ENCODE results near the gene IKZF2.

DNA sequence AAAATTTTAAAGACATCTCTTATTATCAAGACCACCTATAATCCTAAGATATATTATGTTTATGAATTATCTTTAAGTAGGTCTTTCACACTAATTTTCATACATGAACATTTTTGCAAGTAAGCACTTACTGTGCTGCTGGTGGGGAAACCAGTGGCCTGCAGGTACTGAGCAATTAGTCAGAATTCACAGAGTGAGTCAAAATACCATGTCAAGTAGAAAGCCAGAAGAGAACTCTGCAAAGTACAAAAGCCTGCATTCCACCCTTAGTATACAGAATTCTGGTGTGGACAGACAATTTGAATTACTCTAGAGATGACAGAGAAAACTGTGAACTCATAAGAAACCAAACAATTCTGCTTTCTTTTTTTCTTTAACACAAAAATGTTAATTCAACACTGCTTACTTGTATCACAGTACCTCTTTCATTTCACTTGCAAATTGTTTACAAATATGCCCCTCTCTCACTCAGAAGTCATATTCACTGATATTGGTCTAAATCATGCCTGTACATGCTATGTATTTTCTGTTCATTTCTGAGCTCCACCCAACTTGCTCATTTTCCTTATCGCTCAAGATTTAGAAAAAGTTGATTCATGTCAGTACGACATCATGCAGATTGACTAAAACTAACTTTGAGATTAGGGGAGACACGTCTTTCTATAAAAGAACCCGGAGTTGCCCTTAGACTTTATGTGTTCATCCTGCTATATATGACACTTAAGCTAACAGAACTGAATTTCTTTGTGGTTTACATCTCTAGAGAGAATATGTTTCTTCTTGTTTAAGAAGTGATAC, 182.9 kb downstream of the IKZF2 start:
- TF ChIP-seq, protein P1, sequence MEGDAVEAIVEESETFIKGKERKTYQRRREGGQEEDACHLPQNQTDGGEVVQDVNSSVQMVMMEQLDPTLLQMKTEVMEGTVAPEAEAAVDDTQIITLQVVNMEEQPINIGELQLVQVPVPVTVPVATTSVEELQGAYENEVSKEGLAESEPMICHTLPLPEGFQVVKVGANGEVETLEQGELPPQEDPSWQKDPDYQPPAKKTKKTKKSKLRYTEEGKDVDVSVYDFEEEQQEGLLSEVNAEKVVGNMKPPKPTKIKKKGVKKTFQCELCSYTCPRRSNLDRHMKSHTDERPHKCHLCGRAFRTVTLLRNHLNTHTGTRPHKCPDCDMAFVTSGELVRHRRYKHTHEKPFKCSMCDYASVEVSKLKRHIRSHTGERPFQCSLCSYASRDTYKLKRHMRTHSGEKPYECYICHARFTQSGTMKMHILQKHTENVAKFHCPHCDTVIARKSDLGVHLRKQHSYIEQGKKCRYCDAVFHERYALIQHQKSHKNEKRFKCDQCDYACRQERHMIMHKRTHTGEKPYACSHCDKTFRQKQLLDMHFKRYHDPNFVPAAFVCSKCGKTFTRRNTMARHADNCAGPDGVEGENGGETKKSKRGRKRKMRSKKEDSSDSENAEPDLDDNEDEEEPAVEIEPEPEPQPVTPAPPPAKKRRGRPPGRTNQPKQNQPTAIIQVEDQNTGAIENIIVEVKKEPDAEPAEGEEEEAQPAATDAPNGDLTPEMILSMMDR (conservative IDR thresholded peaks at IDR 0.05; ENCODE audit: low read length), result no peak
- TF ChIP-seq EZH2phosphoT487 (IDR thresholded peaks at IDR 0.05; ENCODE audit: borderline replicate concordance, low read depth, low read length), result no peak

All from OCI-LY7 (cell line).